Natural killer cell treated with Interleukin-12 subunit alpha and Interleukin-12 subunit beta and Interleukin-15 and Interleukin-18, amount 100 ng/mL, for 72 hours (primary cell): ENCODE measurements around the gene ACSS1. TPM values are rescaled to one million over a fixed set of nuclear protein-coding genes. Genes with fewer than 3 reads are reported as not detected.
A peak's percentile ranks its signal among the peaks of the same experiment; 100 is the strongest.

Experiments used
- ATAC-seq, 2 donors: fragments of 150-1000 bp; cut with Tn5 transposase in 1 of 2; sonication (Bioruptor Pico), chemical (Tn5 transposase) in 1 of 2; 2 replicates each; pipeline ENCODE4 v1.10.0; 2021
- DNase-seq: peaks from one replicate; pipeline ENCODE4 v3.0.0; 2022; ENCODE audit warnings: low spot score
- H3K27ac Mint-ChIP-seq, 2 donors: 1 replicate in 1 of 2; 2 replicates in 1 of 2; pipeline ENCODE4 v1.8.0; 2022; ENCODE audit warnings: mixed read lengths in 2 of 2, mild to moderate bottlenecking in 1 of 2, moderate library complexity in 1 of 2
- H3K27me3 Mint-ChIP-seq, 2 donors: 1 replicate in 1 of 2; 2 replicates in 1 of 2; pipeline ENCODE4 v1.8.0; 2022; ENCODE audit warnings: mixed read lengths in 2 of 2
- H3K36me3 Mint-ChIP-seq: one replicate; pipeline ENCODE4 v1.8.0; 2022; ENCODE audit warnings: mixed read lengths
- H3K4me1 Mint-ChIP-seq, 2 donors: 1 replicate in 1 of 2; 2 replicates in 1 of 2; pipeline ENCODE4 v1.8.0; 2022; ENCODE audit warnings: low read depth in 2 of 2, mixed read lengths in 2 of 2, mild to moderate bottlenecking in 1 of 2
- H3K4me3 Mint-ChIP-seq: one replicate; pipeline ENCODE4 v1.8.0; 2022; ENCODE audit warnings: mixed read lengths
- H3K9me3 Mint-ChIP-seq: 2 replicates; pipeline ENCODE4 v1.8.0; 2022; ENCODE audit warnings: mixed read lengths
- total RNA-seq, 2 donors: library from RNA; stranded (reverse); gene quantifications; one replicate each; pipeline ENCODE4 v1.2.3, GENCODE V29; 2022

Gene ACSS1
- total RNA-seq, 2 donors from 2014 or later, result 5.8 to 7.6 TPM

DNA sequence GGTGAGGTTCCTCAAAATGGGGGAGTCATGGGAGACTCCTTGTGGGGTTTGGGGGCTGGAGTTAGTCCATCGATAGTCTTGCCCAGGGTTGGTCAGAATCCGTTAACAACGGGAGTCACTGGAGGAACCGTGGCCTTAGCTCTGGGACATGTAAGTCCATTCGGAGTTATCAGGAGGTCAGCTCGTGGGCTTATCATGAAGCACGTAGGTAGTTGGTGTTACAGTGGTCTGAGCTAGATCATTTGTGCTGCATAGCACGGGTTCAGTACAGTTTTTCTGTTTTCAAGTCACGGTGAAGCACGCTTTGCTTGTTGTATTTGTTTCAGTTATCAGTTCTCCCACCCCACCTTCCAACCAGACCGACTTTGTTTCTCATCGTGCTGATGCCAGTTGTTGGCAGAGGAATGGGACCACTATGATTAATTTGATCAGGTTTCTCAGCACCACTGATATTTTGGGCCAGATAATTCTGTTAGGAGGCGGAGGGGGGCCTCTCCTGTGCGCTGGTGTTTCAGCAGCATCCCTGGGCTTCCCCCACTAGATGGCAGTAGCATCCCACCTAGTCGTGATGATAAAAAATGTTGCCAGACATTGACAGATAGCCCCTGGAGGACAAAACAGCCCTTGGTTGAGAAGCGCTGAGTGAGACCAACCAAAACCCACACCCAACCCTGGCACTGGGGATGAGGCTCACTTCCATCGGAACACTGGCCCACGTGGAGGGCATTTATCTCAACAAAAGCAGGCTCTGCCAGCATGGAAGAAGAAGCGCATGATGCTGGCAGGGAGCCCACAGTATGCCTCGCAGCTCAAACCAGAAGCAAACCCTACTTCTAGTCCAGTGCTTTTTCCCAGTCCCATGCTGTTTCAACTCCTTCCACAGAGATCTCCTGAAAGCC lies 63.2 kb downstream of the ACSS1 start:
- no peaks in the 10 kb centered on the region for H3K9me3 Mint-ChIP-seq
- no peaks in the 10 kb centered on the region for H3K27me3 Mint-ChIP-seq
- peaks cover 28 to 43% of the 10 kb centered on the region in 2 donors for H3K4me1 Mint-ChIP-seq
- ATAC-seq (peak; percentile 32 to 46), DNase-seq (peak; percentile 74)
- peaks cover 18% of the 10 kb centered on the region for H3K36me3 Mint-ChIP-seq
- peak overlapping the region; percentile 74 to 96 for H3K27ac Mint-ChIP-seq
- peak overlapping the region; percentile 49 for H3K4me3 Mint-ChIP-seq

DNA sequence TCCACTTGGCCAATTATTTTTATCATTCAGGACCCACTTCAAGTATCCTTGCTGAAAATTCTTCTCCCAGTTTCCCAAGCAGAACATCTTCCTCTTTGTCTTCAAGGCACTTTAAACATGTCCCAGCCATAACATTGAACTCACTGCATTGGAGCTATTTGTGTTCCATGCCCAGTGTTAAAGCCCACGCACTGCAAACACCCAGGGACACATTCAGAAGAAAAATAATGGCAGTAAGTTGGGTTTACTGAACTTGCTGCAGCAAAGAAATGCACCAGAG lies 63.8 kb downstream of the ACSS1 start:
- ATAC-seq, result no peak

DNA sequence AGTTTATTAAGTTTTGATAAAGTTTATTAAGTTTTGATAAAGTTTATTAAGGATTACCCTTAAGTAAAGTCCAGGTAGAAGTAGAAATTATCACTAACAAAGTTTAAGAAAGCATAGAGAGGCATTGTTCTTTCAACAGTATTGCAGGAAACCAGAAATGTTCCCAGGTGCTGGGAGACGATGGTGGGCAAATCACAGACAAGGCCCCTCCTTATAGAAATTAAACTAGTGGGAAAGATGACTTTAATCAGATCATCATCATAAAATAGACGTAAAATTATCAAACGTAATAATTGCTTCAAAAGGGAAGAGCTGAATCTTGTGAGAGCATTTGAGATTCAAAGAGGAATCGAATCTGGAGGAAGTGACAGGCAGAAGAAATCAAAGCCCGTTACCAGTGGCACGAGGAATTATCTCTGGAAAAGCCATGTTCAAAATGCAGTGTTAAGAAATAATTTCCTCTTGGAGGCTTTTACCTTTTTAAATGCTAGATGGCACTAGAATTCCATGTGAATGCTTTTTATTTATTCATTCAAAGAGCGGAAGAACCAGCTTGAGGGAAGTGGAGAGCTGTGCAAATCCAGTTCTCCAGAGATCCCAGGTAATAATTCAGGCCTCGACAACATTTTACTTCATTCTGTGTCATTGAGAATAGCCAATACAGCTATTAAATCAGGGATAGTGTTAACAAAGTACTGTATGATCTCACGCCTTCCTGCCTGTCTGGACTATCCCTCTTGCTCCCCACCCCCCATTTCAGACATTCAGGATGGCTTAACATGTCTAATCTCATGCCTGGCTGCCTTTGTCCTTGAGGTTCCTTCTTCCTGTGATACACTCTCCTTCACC lies 64.4 kb downstream of the ACSS1 start:
- peaks cover 37 to 52% of the 10 kb centered on the region in 2 donors for H3K4me1 Mint-ChIP-seq
- H3K4me3 Mint-ChIP-seq, result peak overlapping the region; percentile 91
- no peaks in the 10 kb centered on the region for H3K27me3 Mint-ChIP-seq
- peaks cover 25% of the 10 kb centered on the region for H3K36me3 Mint-ChIP-seq
- DNase-seq (no peak), ATAC-seq (no peak)
- peak overlapping the region; percentile 74 to 96 for H3K27ac Mint-ChIP-seq
- H3K9me3 Mint-ChIP-seq, result no peaks in the 10 kb centered on the region

More for the DNA sequence above, 63.8 kb downstream of the ACSS1 start:
- H3K27ac Mint-ChIP-seq, result peak overlapping the region; percentile 74 to 96
- no peaks in the 10 kb centered on the region for H3K9me3 Mint-ChIP-seq
- peaks cover 20% of the 10 kb centered on the region for H3K36me3 Mint-ChIP-seq
- peak overlapping the region; percentile 35 for H3K4me3 Mint-ChIP-seq
- DNase-seq, result no peak
- H3K27me3 Mint-ChIP-seq, result no peaks in the 10 kb centered on the region
- peaks cover 31 to 47% of the 10 kb centered on the region in 2 donors for H3K4me1 Mint-ChIP-seq

DNA sequence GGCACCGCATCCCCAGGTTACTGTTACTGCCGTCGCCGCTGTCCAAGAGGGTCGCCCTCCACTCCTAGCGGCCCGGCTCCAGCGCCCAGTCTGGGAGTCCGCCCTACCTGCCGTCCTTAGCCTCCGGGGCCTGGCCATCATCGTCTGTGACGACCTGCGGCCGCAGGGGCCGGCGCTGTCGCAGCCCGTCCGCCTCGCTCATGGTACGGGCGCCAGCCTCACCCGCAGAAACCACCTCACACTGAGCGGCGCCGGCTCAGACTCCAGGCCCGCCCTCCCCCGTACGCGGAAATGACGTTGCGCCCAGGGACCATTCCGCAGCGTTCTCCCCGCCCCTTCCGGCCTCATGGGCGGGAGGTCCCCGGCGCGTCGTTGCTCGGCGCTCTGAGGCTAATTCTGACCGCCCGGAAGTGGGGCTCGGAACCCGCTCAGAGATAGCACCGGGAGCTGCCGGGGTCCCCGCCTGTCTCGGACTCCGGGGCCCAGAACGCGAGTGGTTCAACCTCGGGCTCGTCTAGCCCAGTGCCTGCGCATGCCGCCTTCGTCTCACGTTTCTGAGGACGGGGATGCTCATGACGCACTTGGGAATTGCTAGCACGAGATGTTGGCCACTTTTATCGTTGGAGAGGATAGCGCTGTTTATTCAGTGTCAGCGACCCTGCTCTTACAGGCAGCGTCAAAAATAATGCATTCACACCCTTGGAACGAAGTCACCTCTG lies 65.3 kb downstream of the ACSS1 start, which contains the start of gene APMAP:
TSS of gene APMAP (minus strand) at position 265 of the 719 bp plus-strand sequence. CDS start at position 202, 63 bp downstream.
- Mint-ChIP-seq H3K9me3 (no peaks in the 10 kb centered on the region), H3K27me3 (no peaks in the 10 kb centered on the region), H3K4me3 (peak within 1 kb of the TSS; percentile 91), H3K4me1 (peaks cover 46 to 62% of the 10 kb centered on the region in 2 donors), H3K27ac (peak within 1 kb of the TSS; percentile 74 to 96), H3K36me3 (peaks cover 26% of the 10 kb centered on the region)
- peak; percentile 97 to 98 for ATAC-seq
- peak; percentile 98 for DNase-seq

DNA sequence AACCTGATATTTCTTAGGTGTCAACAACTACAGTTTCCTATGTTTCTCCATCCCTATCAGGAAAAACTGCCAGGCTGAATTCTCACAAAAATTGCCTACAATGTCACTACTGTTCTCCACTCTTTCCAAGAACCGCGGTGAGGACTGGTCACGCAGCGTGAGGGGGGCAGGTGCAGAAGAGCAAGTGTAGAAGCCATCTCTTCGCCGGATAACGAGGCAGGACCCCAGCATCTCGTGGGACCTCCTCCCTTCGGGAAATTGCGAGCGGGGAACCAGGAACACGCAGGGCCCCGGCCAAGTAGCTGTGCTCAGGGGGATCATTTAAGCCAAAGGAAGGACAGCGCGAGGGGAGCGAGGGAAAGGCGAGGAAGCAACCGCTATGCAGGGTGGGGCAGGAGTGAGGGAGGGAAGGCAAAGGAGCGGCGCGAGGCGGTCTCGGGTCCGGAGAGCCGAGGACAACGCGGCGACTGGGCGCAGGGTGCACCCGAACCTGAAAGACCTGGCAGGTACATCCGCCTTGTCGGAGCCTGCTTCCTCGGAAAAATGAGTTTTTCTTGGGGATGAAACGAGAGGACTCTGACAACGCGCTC lies 65.9 kb downstream of the ACSS1 start:
- H3K36me3 Mint-ChIP-seq, result peaks cover 26% of the 10 kb centered on the region
- H3K9me3 Mint-ChIP-seq, result no peaks in the 10 kb centered on the region
- DNase-seq (no peak), ATAC-seq (peak; percentile 2 to 26)
- H3K27me3 Mint-ChIP-seq, result no peaks in the 10 kb centered on the region
- H3K27ac Mint-ChIP-seq, result peak overlapping the region; percentile 74 to 96
- peaks cover 52 to 68% of the 10 kb centered on the region in 2 donors for H3K4me1 Mint-ChIP-seq
- peak overlapping the region; percentile 91 for H3K4me3 Mint-ChIP-seq

DNA sequence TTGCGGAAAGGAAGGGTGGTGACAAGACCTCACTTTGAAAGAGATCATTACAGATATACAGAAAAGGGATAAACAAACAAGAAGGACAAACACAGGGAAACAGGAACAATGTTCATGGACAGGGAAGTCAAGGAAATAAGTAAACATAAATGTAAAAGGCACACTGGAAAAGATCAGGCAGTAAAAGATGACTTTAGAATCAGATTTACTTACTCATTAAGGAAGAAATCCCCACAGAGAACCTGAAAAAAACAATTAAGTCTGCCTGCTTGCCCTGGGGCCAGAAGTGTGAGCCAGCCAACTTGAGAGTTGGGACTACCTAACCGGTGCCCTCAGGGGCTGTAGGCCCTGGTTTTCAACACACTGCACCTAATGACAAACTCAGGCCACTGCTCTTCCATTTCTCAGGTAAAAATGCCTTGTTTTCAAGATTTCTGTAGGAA lies 67.1 kb downstream of the ACSS1 start:
- peaks cover 26% of the 10 kb centered on the region for H3K36me3 Mint-ChIP-seq
- no peaks in the 10 kb centered on the region for H3K9me3 Mint-ChIP-seq
- H3K27ac Mint-ChIP-seq, result peak overlapping the region; percentile 74 to 96
- DNase-seq, result no peak
- no peaks in the 10 kb centered on the region for H3K27me3 Mint-ChIP-seq
- peaks cover 62 to 76% of the 10 kb centered on the region in 2 donors for H3K4me1 Mint-ChIP-seq
- H3K4me3 Mint-ChIP-seq, result peak overlapping the region; percentile 91
- ATAC-seq, result no peak

DNA sequence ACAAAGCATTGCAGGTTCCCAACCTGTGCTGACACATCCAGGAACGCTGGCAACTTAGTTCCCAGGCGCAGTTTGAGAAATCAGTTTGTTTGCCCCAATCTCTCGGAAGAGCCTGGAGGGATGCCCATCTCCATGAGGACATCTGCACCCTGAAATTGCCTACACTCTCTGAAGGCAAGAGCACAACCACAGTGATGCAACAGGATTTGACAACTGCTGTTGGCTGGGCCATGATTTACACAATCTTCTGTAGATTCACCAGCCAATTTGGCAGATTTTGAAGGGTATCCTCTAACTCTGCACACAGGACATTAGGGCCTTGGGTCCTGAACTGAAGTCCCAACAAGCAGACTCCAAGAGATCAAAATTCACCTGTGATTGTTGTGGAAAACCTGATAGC lies 68.8 kb downstream of the ACSS1 start:
- H3K4me3 Mint-ChIP-seq, result peak overlapping the region; percentile 91
- H3K9me3 Mint-ChIP-seq, result no peaks in the 10 kb centered on the region
- H3K4me1 Mint-ChIP-seq, result peaks cover 69 to 81% of the 10 kb centered on the region in 2 donors
- peaks cover 31% of the 10 kb centered on the region for H3K36me3 Mint-ChIP-seq
- H3K27ac Mint-ChIP-seq, result peak overlapping the region; percentile 74 to 96
- DNase-seq, result no peak
- ATAC-seq, result no peak
- H3K27me3 Mint-ChIP-seq, result no peaks in the 10 kb centered on the region

DNA sequence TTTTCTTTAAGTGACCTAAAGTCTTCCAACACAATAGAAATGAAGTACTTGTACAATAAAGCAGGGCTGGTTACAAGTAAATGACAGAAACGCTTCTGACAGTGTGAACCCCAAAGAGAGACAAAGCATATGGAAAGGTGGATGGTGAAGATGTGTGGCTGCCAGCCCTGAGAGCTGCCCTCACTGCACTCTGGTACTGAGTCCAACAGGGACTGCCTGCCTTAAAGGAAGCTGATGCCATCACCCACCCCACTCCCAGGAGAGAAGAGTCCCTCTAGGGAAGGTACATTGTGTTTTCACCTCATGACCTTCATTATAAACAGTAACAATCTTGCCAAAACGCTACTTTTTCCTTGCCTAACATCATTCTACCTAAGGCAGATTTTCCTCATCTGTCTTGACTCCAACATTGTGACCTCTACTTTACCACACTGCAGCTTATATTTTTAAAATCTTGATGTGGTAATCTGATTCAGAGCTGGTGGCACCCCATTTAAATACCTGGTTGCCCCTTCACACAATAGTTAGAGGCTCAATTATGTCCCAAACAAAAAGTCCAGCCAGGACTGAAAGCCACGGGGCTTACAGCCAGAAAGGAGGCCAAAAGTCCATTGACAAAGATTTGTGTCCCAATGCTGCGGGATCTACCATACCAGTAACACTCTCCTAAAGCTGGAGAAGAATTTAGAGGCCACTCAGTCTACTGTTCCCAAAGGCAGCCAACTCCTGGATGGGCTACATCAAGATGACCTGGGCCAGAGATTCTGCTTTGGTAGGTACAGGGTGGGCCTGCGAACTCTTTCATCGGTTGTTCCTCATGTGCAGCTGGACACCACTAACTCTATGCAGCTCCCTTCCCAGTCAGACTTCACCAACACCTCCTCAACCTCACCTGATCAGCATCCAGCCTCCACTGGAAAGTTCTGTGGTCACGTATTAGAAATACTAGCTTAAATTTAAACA lies 69.8 kb downstream of the ACSS1 start:
- DNase-seq, result no peak
- H3K4me3 Mint-ChIP-seq, result peak overlapping the region; percentile 91
- no peak for ATAC-seq
- H3K27me3 Mint-ChIP-seq, result no peaks in the 10 kb centered on the region
- peak overlapping the region; percentile 74 to 96 for H3K27ac Mint-ChIP-seq
- peaks cover 73 to 78% of the 10 kb centered on the region in 2 donors for H3K4me1 Mint-ChIP-seq
- H3K36me3 Mint-ChIP-seq, result peaks cover 31% of the 10 kb centered on the region
- H3K9me3 Mint-ChIP-seq, result no peaks in the 10 kb centered on the region

DNA sequence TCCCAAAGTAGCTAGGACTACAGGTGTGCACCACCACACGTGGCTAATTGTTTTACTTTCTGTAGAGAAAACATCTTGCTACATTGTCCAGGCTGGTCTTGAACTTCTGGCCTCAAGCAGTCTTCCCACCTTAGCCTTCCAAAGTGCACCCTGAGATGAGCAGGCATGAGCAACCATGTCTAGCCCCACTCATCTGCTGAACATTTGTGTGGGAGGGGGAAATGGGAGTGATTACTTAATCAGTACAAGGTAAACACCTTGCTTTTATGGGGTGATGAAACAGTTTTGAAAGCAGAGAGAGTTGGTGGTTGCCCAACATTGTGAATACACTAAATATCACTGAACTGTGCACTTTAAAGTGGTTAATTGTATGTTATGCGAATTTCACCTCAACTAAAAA lies 70.7 kb downstream of the ACSS1 start:
- peak overlapping the region; percentile 74 to 96 for H3K27ac Mint-ChIP-seq
- peaks cover 34% of the 10 kb centered on the region for H3K36me3 Mint-ChIP-seq
- no peaks in the 10 kb centered on the region for H3K27me3 Mint-ChIP-seq
- DNase-seq (no peak), ATAC-seq (peak; percentile 21 to 65)
- no peaks in the 10 kb centered on the region for H3K9me3 Mint-ChIP-seq
- peak overlapping the region; percentile 91 for H3K4me3 Mint-ChIP-seq
- peaks cover 81 to 87% of the 10 kb centered on the region in 2 donors for H3K4me1 Mint-ChIP-seq

DNA sequence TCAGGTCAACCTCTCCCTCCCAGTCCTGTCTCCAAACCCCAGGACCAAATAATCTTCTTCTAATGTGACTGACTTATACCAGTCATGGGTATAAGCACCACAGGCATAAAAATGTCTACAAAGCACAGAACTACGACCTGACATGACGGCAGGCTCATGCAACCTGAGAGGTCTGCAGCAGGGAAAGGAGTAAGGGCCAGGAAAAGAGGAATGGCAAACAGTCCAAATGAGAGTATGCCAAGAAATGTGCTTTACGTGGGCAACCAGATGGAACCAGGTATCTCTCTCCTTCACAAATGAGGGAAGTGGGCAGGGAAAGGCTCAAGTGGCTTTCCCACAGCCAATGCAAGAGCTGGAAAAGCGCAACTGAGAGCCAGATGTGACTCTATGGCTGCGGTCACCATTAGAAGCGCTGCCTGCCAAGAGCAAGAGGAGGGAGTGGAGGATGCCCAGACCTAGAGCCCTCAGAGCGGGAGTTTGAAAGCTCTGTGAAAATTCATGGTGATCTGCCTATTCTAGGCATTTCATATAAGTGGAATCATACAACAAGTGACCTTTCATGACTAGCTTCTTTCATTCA lies 71.4 kb downstream of the ACSS1 start:
- Mint-ChIP-seq H3K27ac (peak overlapping the region; percentile 78 to 96), H3K9me3 (no peaks in the 10 kb centered on the region), H3K4me1 (peaks cover 87 to 89% of the 10 kb centered on the region in 2 donors), H3K4me3 (peak overlapping the region; percentile 91), H3K27me3 (no peaks in the 10 kb centered on the region), H3K36me3 (peaks cover 31% of the 10 kb centered on the region)
- DNase-seq (no peak), ATAC-seq (no peak)

DNA sequence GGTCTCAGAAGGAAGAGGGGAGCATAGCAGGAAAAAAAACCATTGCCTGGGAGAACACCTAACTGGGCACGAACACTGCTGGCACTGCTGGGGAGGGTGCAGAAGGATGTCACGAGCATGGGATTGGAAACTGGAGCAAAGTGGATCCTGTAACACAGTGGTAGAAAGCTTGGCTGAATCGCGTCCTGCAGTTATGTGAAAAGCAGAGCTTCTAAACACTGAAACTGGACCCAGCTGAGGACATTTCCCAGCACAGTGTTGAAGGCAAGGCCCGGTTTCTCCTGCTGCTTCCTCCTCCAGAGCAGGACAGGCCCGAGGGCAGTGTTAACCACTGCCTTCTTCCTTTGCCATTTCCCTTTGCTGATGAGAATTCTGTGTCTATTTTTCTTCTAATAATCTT lies 72.1 kb downstream of the ACSS1 start:
- Mint-ChIP-seq H3K4me3 (peak overlapping the region; percentile 72), H3K27ac (peak overlapping the region; percentile 78 to 96), H3K36me3 (peaks cover 26% of the 10 kb centered on the region), H3K9me3 (no peaks in the 10 kb centered on the region), H3K27me3 (no peaks in the 10 kb centered on the region), H3K4me1 (peaks cover 87 to 89% of the 10 kb centered on the region in 2 donors)
- DNase-seq, result no peak
- ATAC-seq, result no peak
